22Rv1 (cell line): ENCODE measurements around the gene MTFR2.

Experiments
- H3K27ac ChIP-seq: fragments of 450-650 bp; 2 replicates; pipeline ENCODE4 v1.5.1; 2017
- CTCF ChIP-seq: fragments of 450-650 bp; IDR thresholded peaks from 2 replicates; pipeline ENCODE4 v1.5.1; 2017; ENCODE audit warnings: mild to moderate bottlenecking
- ZFX ChIP-seq: fragments of 450-650 bp; IDR thresholded peaks from 2 replicates; pipeline ENCODE4 v1.6.1; 2017; ENCODE audit warnings: antibody characterized with exemption, borderline replicate concordance

MTFR2 gene

GRCh38 chr6:136252441-136252840 lies 2.3 kb upstream of the MTFR2 start:
- TF ChIP-seq ZFX (no peak), CTCF (no peak)

GRCh38 chr6:136251394-136251793 lies 1.3 kb upstream of the MTFR2 start:
- H3K27ac ChIP-seq: peak overlapping the region; percentile 77
- no peak for TF ChIP-seq CTCF
- TF ChIP-seq ZFX: no peak

More at GRCh38 chr6:136252441-136252840, 2.3 kb upstream of the MTFR2 start:
- H3K27ac ChIP-seq: peak overlapping the region; percentile 77; the same call in 1 of the 2 replicates

GRCh38 chr6:136250686-136251008 lies 536 bp upstream of the MTFR2 start:
- H3K27ac ChIP-seq: peak overlapping the region; percentile 77
- TF ChIP-seq ZFX (no peak), CTCF (no peak)

- no peak for TF ChIP-seq CTCF
- no peak for TF ChIP-seq ZFX
- H3K27ac ChIP-seq: peak overlapping the region; percentile 77
These were observed 775 bp downstream of the MTFR2 start for GRCh38 chr6:136249336-136249735.

GRCh38 chr6:136244061-136244616 lies 6.0 kb downstream of the MTFR2 start:
- H3K27ac ChIP-seq: no peak overlapping the region
- TF ChIP-seq ZFX (no peak), CTCF (no peak)

GRCh38 chr6:136236466-136237293 lies 13.4 kb downstream of the MTFR2 start:
- TF ChIP-seq ZFX: no peak
- no peak for TF ChIP-seq CTCF
- H3K27ac ChIP-seq: no peak overlapping the region

- H3K27ac ChIP-seq: no peak overlapping the region
- TF ChIP-seq ZFX: no peak
- no peak for TF ChIP-seq CTCF
These were observed 14.9 kb downstream of the MTFR2 start for GRCh38 chr6:136235233-136235564.
